HepG2 (cell line): Measurements from ENCODE around the gene A1CF. TPM values are rescaled to one million over a fixed set of nuclear protein-coding genes. Genes with fewer than 3 reads are reported as not detected.
"Not testable (repeated sequence)": the region's sequence is repeated elsewhere in the genome, so short reads cannot be mapped to it uniquely, and the experiment has no call there.

ENCODE experiments used
- ATAC-seq: fragments of 200-7000 bp; cut with Tn5 transposase; 3 replicates; pipeline ENCODE4 v1.9.1; 2020; ENCODE audit warnings: mild to moderate bottlenecking, moderate library complexity
- BruUV-seq: library from RNA; stranded (reverse); fragments of 400-500 nt; replicated peaks from 2 replicates; lab custom pipeline; 2021; lab: Mats Ljungman, UMichigan
- CTCF ChIA-PET: fragments of 300-600 bp; formaldehyde crosslinking; extraction: SDS; loops from one replicate; lab custom pipeline; 2021; ENCODE audit warnings: low total read pairs, inconsistent platforms, low intra/inter-chr PET ratio; lab: Yijun Ruan, JAX
- POLR2A ChIA-PET: fragments of 350-600 bp; sonication (Branson Sonifier 250); formaldehyde crosslinking; loops from one replicate; lab custom pipeline; 2020; ENCODE audit warnings: antibody characterized with exemption, inconsistent platforms; lab: Yijun Ruan, JAX
- DNase-seq: peaks from one replicate; pipeline ENCODE4 v3.0.0-alpha.2; 2015; ENCODE audit warnings: low spot score
- FAIRE-seq: peaks from 3 replicates; lab custom pipeline; 2011; peaks lifted over from hg19 to GRCh38; lab: Jason Lieb, UNC
- H2AFZ ChIP-seq: one replicate; pipeline ENCODE4 v1.6.1; 2011; ENCODE audit warnings: low read length, inconsistent platforms
- H3K27ac ChIP-seq: fragments of 300-600 bp; 3 replicates; pipeline ENCODE4 v1.8.0; 2011; ENCODE audit warnings: mixed run types, mild to moderate bottlenecking, mixed read lengths, low read length, inconsistent platforms; ENCODE audit not compliant: insufficient read depth; ENCODE audit errors: extremely low read length
- H3K27me3 ChIP-seq, 2 experiments: fragments of 200-600 bp in 1 of 2; 2 replicates in 1 of 2; 3 replicates in 1 of 2; pipeline versions ENCODE4 v1.6.0 to v1.8.0; 2011; ENCODE audit warnings: low read length in 2 of 2, mild to moderate bottlenecking in 2 of 2, moderate library complexity in 2 of 2, inconsistent platforms in 1 of 2; ENCODE audit not compliant: insufficient read depth in 2 of 2, control insufficient read depth in 1 of 2
- H3K36me3 ChIP-seq, 2 experiments: fragments of 200-600 bp in 1 of 2; replicated peaks in 1 of 2; 2 replicates in 1 of 2; 3 replicates in 1 of 2; pipeline versions ENCODE4 v1.5.1 to v1.8.0; 2011; ENCODE audit warnings: low read length in 2 of 2, inconsistent platforms in 1 of 2; ENCODE audit not compliant: insufficient read depth in 2 of 2, control insufficient read depth in 1 of 2
- H3K4me1 ChIP-seq: 2 replicates; pipeline ENCODE4 v1.5.1; 2012; ENCODE audit warnings: low read length, inconsistent platforms; ENCODE audit not compliant: insufficient read depth
- H3K4me2 ChIP-seq: 2 replicates; pipeline ENCODE4 v1.6.0; 2011; ENCODE audit warnings: low read depth, low read length, inconsistent platforms
- H3K4me3 ChIP-seq, 3 experiments: fragments of 200-600 bp in 1 of 3; sonication (generic), shearing (Covaris generic) in 1 of 3; replicated peaks in 1 of 3; 2 replicates each; pipeline ENCODE4 v1.5.1; 2011 to 2016; ENCODE audit warnings: low read length in 3 of 3, inconsistent platforms in 2 of 3, low read depth in 2 of 3, mild to moderate bottlenecking in 2 of 3, control low read depth in 1 of 3, mixed read lengths in 1 of 3; ENCODE audit not compliant: insufficient read depth in 1 of 3
- H3K79me2 ChIP-seq: one replicate; pipeline ENCODE4 v1.6.1; 2011; ENCODE audit warnings: low read length, inconsistent platforms; ENCODE audit not compliant: insufficient read depth
- H3K9ac ChIP-seq: 2 replicates; pipeline ENCODE4 v1.6.0; 2011; ENCODE audit warnings: mild to moderate bottlenecking, low read depth, low read length, inconsistent platforms; ENCODE audit not compliant: insufficient read depth
- H3K9me3 ChIP-seq: 2 replicates; pipeline ENCODE4 v1.5.1; 2012; ENCODE audit warnings: mild to moderate bottlenecking, low read length
- H4K20me1 ChIP-seq: 2 replicates; pipeline ENCODE4 v1.6.0; 2011; ENCODE audit warnings: inconsistent platforms, mild to moderate bottlenecking, low read length, moderate library complexity; ENCODE audit not compliant: insufficient read depth
- CCDC6 ChIP-seq: sonication (generic); formaldehyde crosslinking; IDR thresholded peaks from 2 replicates; pipeline ENCODE4 v1.8.1; 2022; ENCODE audit warnings: mild to moderate bottlenecking, missing genetic modification reagents, moderate library complexity
- GPN1 ChIP-seq: sonication (generic); formaldehyde crosslinking; IDR thresholded peaks from 2 replicates; pipeline ENCODE4 v1.5.1; 2020; ENCODE audit warnings: missing genetic modification reagents, borderline replicate concordance
- JDP2 ChIP-seq: sonication (generic); formaldehyde crosslinking; IDR thresholded peaks from 2 replicates; pipeline ENCODE4 v1.8.1; 2022; ENCODE audit warnings: missing genetic modification reagents, borderline replicate concordance
- KLF15 ChIP-seq: sonication (generic); formaldehyde crosslinking; IDR thresholded peaks from 2 replicates; pipeline ENCODE4 v1.8.1; 2023; ENCODE audit warnings: borderline replicate concordance, mild to moderate bottlenecking, inconsistent platforms, missing genetic modification reagents, mixed read lengths
- SALL1 ChIP-seq: sonication (generic); formaldehyde crosslinking; IDR thresholded peaks from 2 replicates; pipeline ENCODE4 v1.8.0; 2022; ENCODE audit warnings: mild to moderate bottlenecking, missing genetic modification reagents
- UBTF ChIP-seq: sonication (generic); formaldehyde crosslinking; IDR thresholded peaks from 2 replicates; pipeline ENCODE4 v1.4.0; 2020; ENCODE audit warnings: mild to moderate bottlenecking, missing genetic modification reagents
- ZNF296 ChIP-seq: sonication (generic); formaldehyde crosslinking; conservative IDR thresholded peaks from 2 replicates; pipeline ENCODE4 v1.5.0; 2020; ENCODE audit warnings: mild to moderate bottlenecking, missing genetic modification reagents
- ZNF609 ChIP-seq: sonication (generic); formaldehyde crosslinking; IDR thresholded peaks from 2 replicates; pipeline ENCODE4 v1.4.0; 2020; ENCODE audit warnings: mild to moderate bottlenecking, missing genetic modification reagents, borderline replicate concordance
- WGBS: methylation state at CpG from one replicate; pipeline ENCODE4 v1.1.6; 2017; ENCODE audit warnings: low lambda C conversion rate; 5-methylcytosine and 5-hydroxymethylcytosine counted together
- in situ Hi-C: cut with HindIII; loops from 2 replicates; pipeline ENCODE4 v1.10.0; 2017; ENCODE audit warnings: low pct_unique_long_range_greater_than_20kb; ENCODE audit not compliant: extremely low pct_ligation_motif_present
- intact Hi-C: fragments of 100-400 bp; cut with micrococcal nuclease; formaldehyde crosslinking; loops from one replicate; pipeline ENCODE4 v1.10.0; 2022; ENCODE audit not compliant: unreplicated experiment
- polyA plus RNA-seq, 8 experiments: library from polyadenylated mRNA; depleted of rRNA in 3 of 8; stranded (reverse) in 7 of 8; unstranded in 1 of 8; fragments of >200 nt; fragmentation: Illumina TruSeq in 4 of 8; extraction: Trizol in 4 of 8; gene quantifications; 2 replicates each; pipeline versions ENCODE4 v1.2.1 to v1.2.3, GENCODE V29; 2011 to 2016; ENCODE audit warnings: low read depth in 4 of 8, missing spikeins in 1 of 8, mixed read lengths in 1 of 8; ENCODE audit not compliant: insufficient read depth in 1 of 8
- total RNA-seq, 5 experiments: library from RNA; depleted of rRNA; stranded (reverse); fragments of >200 nt; fragmentation: Illumina TruSeq; extraction: Trizol; gene quantifications; 2 replicates each; pipeline ENCODE4 v1.2.3, GENCODE V29; 2016; ENCODE audit warnings: low read depth in 1 of 5

A1CF gene
- total and polyA plus RNA-seq, 2 of the 13 experiments (the other 11 are each of a cell fraction or from before 2014, with no cell fraction given): 56.1 to 58.1 TPM

GRCh38 chr10:50908366-50908765 is 22.9 kb upstream of the A1CF start (continued):
- TF ChIP-seq ZNF609 (CRISPR knock-in tag): no peak
- no peak for TF ChIP-seq JDP2 (CRISPR knock-in tag)
- TF ChIP-seq GPN1: no peak
- no peak for TF ChIP-seq SALL1
- TF ChIP-seq CCDC6 (CRISPR knock-in tag): no peak
- TF ChIP-seq KLF15 (CRISPR knock-in tag): no peak
- no peak for TF ChIP-seq ZNF296 (CRISPR knock-in tag)
- no peak for TF ChIP-seq UBTF (CRISPR knock-in tag)

GRCh38 chr10:50905797-50906196 is 20.4 kb upstream of the A1CF start:
- H3K27ac ChIP-seq, H3K27me3 ChIP-seq, FAIRE-seq, CTCF ChIA-PET, H3K79me2 ChIP-seq, intact Hi-C loops, H3K4me3 ChIP-seq, H3K9ac ChIP-seq, POLR2A ChIA-PET, H3K4me2 ChIP-seq, H3K4me1 ChIP-seq, DNase-seq, ATAC-seq, in situ Hi-C loops, H2AFZ ChIP-seq, H3K36me3 ChIP-seq, H3K9me3 ChIP-seq, H4K20me1 ChIP-seq, BruUV-seq: not testable (repeated sequence)
- WGBS: 19% methylated on average over 15 of the region's 15 CpGs
